Cardiac septum (tissue), 1 donor: ENCODE results near the gene LEUTX. TPM values are rescaled to one million over a fixed set of nuclear protein-coding genes. Genes with fewer than 3 reads are reported as not detected.
A peak's percentile ranks its signal among the peaks of the same experiment; 100 is the strongest.
"Not testable (repeated sequence)": the region's sequence is repeated elsewhere in the genome, so short reads cannot be mapped to it uniquely, and the experiment has no call there.

Source experiments
- DNase-seq: peaks from one replicate; pipeline ENCODE4 v3.0.0-alpha.2; 2020; ENCODE audit warnings: low spot score
- intact Hi-C: fragments of 100-400 bp; cut with DNase I; formaldehyde crosslinking; loops from one replicate; pipeline ENCODE4 v1.14.0; 2022
- total RNA-seq: library from RNA; stranded (reverse); fragmentation: NEBNext Ultra II Directional; extraction: Animal tissue kit (Norgen Biotek cat#: 25700); gene quantifications from one replicate; pipeline ENCODE4 v1.2.1, GENCODE V29; 2021
- donor health status: DM: no; HTN: no; CAD: no.

The LEUTX gene
- total RNA-seq, 1 donor from 2014 or later: not detected

- no peak for DNase-seq
- intact Hi-C loops: loop anchor here (5.0 kb wide), 1 partner anchor 74 kb away; no protein-coding TSS in a partner anchor
Observed at GRCh38 chr19:39768334-39768733, 10.3 kb upstream of the LEUTX start.

- no peak for DNase-seq
- intact Hi-C loops: loop anchor here (5.0 kb wide), 1 partner anchor 74 kb away; no protein-coding TSS in a partner anchor
Observed at GRCh38 chr19:39768786-39769185, 9.9 kb upstream of the LEUTX start.

GRCh38 chr19:39780894-39781293 lies 2.2 kb downstream of the LEUTX start:
- intact Hi-C loops: no loop called here
- DNase-seq: no peak

GRCh38 chr19:39788244-39788643 lies 9.6 kb downstream of the LEUTX start:
- intact Hi-C loops: no loop called here
- DNase-seq: no peak

GRCh38 chr19:39792999-39793546 lies 14.4 kb downstream of the LEUTX start:
- peak; percentile 78 for DNase-seq
- intact Hi-C loops: loop anchor here (1.0 to 10.0 kb wide), 2 partner anchors 49 to 182 kb away; partner anchors contain the start of gene PSMC4

- DNase-seq: no peak
- intact Hi-C loops: loop anchor here (10.0 kb wide), 1 partner anchor 180 kb away; the partner anchor contains the start of gene PSMC4
Observed at GRCh38 chr19:39795001-39795400, 16.3 kb downstream of the LEUTX start.

- intact Hi-C loops: loop anchor here (10.0 kb wide), 1 partner anchor 179 kb away; the partner anchor contains the start of gene PSMC4
- DNase-seq: no peak
Observed at GRCh38 chr19:39796000-39796498, 17.4 kb downstream of the LEUTX start.

- DNase-seq: no peak
- intact Hi-C loops: loop anchor here (10.0 kb wide), 1 partner anchor 178 kb away; the partner anchor contains the start of gene PSMC4
Observed at GRCh38 chr19:39797083-39797482, 18.4 kb downstream of the LEUTX start.

GRCh38 chr19:39802958-39803357 lies 24.3 kb downstream of the LEUTX start:
- DNase-seq: no peak
- intact Hi-C loops: no loop called here

- intact Hi-C loops: no loop called here
- DNase-seq: no peak
Observed at GRCh38 chr19:39805104-39805503, 26.4 kb downstream of the LEUTX start.

- no peak for DNase-seq
- intact Hi-C loops: no loop called here
Observed at GRCh38 chr19:39807846-39808364, 29.3 kb downstream of the LEUTX start.

GRCh38 chr19:39808688-39809087 lies 30.0 kb downstream of the LEUTX start:
- DNase-seq, intact Hi-C loops: not testable (repeated sequence)

GRCh38 chr19:39809368-39809767 lies 30.7 kb downstream of the LEUTX start:
- intact Hi-C loops: no loop called here
- DNase-seq: no peak

- intact Hi-C loops: no loop called here
- no peak for DNase-seq
Observed at GRCh38 chr19:39810424-39810823, 31.8 kb downstream of the LEUTX start.

- intact Hi-C loops: no loop called here
- DNase-seq: no peak
Observed at GRCh38 chr19:39811064-39811463, 32.4 kb downstream of the LEUTX start.

- no peak for DNase-seq
- intact Hi-C loops: no loop called here
Observed at GRCh38 chr19:39813264-39813993, 34.8 kb downstream of the LEUTX start.

- DNase-seq, intact Hi-C loops: not testable (repeated sequence)
Observed at GRCh38 chr19:39814111-39814510, 35.5 kb downstream of the LEUTX start.

GRCh38 chr19:39814595-39814994 lies 35.9 kb downstream of the LEUTX start:
- intact Hi-C loops: no loop called here
- DNase-seq: peak; percentile 41

- DNase-seq: peak; percentile 14
- intact Hi-C loops: no loop called here
Observed at GRCh38 chr19:39816287-39817048, 37.8 kb downstream of the LEUTX start.
